UCSD-AML1 (cell line): ENCODE data around the gene EIF5A.
"Not testable (repeated sequence)": the region's sequence is repeated elsewhere in the genome, so short reads cannot be mapped to it uniquely, and the experiment has no call there.

Experiments
- DNase-seq: peaks from one replicate; lab custom pipeline; 2025; ENCODE audit not compliant: unreplicated experiment; lab: John Stamatoyannopoulos, UW

The EIF5A gene

GRCh38 chr17:7329374-7329996 lies 22.1 kb downstream of the EIF5A start:
- DNase-seq, result peak; percentile 98

GRCh38 chr17:7329997-7330637 lies 22.7 kb downstream of the EIF5A start:
- peak; percentile 82 for DNase-seq

- DNase-seq, result no peak
Measured at GRCh38 chr17:7330638-7331015, 23.2 kb downstream of the EIF5A start.

- no peak for DNase-seq
Measured at GRCh38 chr17:7332111-7332510, 24.7 kb downstream of the EIF5A start.

GRCh38 chr17:7332600-7333069 lies 25.2 kb downstream of the EIF5A start:
- not testable (repeated sequence) for DNase-seq

- DNase-seq, result no peak
Measured at GRCh38 chr17:7334938-7335538, 27.6 kb downstream of the EIF5A start.

GRCh38 chr17:7335765-7336164 lies 28.3 kb downstream of the EIF5A start:
- DNase-seq, result not testable (repeated sequence)

GRCh38 chr17:7336240-7337175 lies 29.1 kb downstream of the EIF5A start, which contains the start of gene ACAP1:
ACAP1 (plus strand) TSS chr17:7336529; CDS start chr17:7336735, 206 bp downstream.
- DNase-seq, result peak; percentile 87

GRCh38 chr17:7337600-7337999 lies 30.2 kb downstream of the EIF5A start:
- DNase-seq, result not testable (repeated sequence)

- DNase-seq, result no peak
Measured at GRCh38 chr17:7340179-7340578, 32.8 kb downstream of the EIF5A start.

- DNase-seq, result no peak
Measured at GRCh38 chr17:7341842-7342241, 34.4 kb downstream of the EIF5A start.

GRCh38 chr17:7343250-7343649 lies 35.8 kb downstream of the EIF5A start:
- no peak for DNase-seq

GRCh38 chr17:7346761-7347614 lies 39.6 kb downstream of the EIF5A start:
- DNase-seq, result no peak

- no peak for DNase-seq
Measured at GRCh38 chr17:7347630-7348477, 40.4 kb downstream of the EIF5A start.

- no peak for DNase-seq
Measured at GRCh38 chr17:7348478-7349242, 41.2 kb downstream of the EIF5A start.

- DNase-seq, result no peak
Measured at GRCh38 chr17:7351665-7352502, 44.5 kb downstream of the EIF5A start, which contains the start of gene KCTD11. KCTD11 (plus strand) TSS chr17:7352162.

GRCh38 chr17:7352503-7352889 lies 45.1 kb downstream of the EIF5A start:
- DNase-seq, result no peak
